Measurements from ENCODE around the gene PRPF39.

Gene PRPF39

GRCh38 chr14:45118594-45118993 is 34.7 kb downstream of the PRPF39 start:
- no peak for ATAC-seq
- TF ChIP-seq RARB (CRISPR knock-in tag; IDR thresholded peaks at IDR 0.05): no peak
- TF ChIP-seq POU6F1 (CRISPR knock-in tag; IDR thresholded peaks at IDR 0.05; ENCODE audit: borderline replicate concordance, low read depth): no peak

GRCh38 chr14:45120096-45120495 is 36.2 kb downstream of the PRPF39 start:
- TF ChIP-seq SNAI2 (CRISPR knock-in tag; IDR thresholded peaks at IDR 0.05) (no peak), CREB5 (CRISPR knock-in tag; IDR thresholded peaks at IDR 0.05; ENCODE audit: low read depth) (no peak), ZNF565 (CRISPR knock-in tag; conservative IDR thresholded peaks at IDR 0.05; ENCODE audit: low read depth) (no peak), PPARA (CRISPR knock-in tag; IDR thresholded peaks at IDR 0.05; ENCODE audit: borderline replicate concordance) (no peak), GLIS3 (CRISPR knock-in tag; IDR thresholded peaks at IDR 0.05) (no peak), TOX (CRISPR knock-in tag; IDR thresholded peaks at IDR 0.05; ENCODE audit: borderline replicate concordance) (no peak), TCF4 (CRISPR knock-in tag; IDR thresholded peaks at IDR 0.05; ENCODE audit: borderline replicate concordance) (no peak), CSRNP3 (CRISPR knock-in tag; IDR thresholded peaks at IDR 0.05) (no peak), POU6F1 (CRISPR knock-in tag; IDR thresholded peaks at IDR 0.05; ENCODE audit: borderline replicate concordance, low read depth) (no peak), ISL1 (CRISPR knock-in tag; IDR thresholded peaks at IDR 0.05) (no peak), PATZ1 (CRISPR knock-in tag; IDR thresholded peaks at IDR 0.05; ENCODE audit: borderline replicate concordance) (no peak), TSHZ2 (CRISPR knock-in tag; IDR thresholded peaks at IDR 0.05) (no peak), RARB (CRISPR knock-in tag; IDR thresholded peaks at IDR 0.05) (no peak), ZNF70 (CRISPR knock-in tag; IDR thresholded peaks at IDR 0.05) (no peak), BACH2 (CRISPR knock-in tag; IDR thresholded peaks at IDR 0.05; ENCODE audit: borderline replicate concordance) (no peak), ZFP3 (CRISPR knock-in tag; IDR thresholded peaks at IDR 0.05) (no peak)
- no peak for ATAC-seq

GRCh38 chr14:45123271-45123670 is 39.4 kb downstream of the PRPF39 start:
- no peak for ATAC-seq
- TF ChIP-seq ZNF70 (CRISPR knock-in tag; IDR thresholded peaks at IDR 0.05): no peak
- TF ChIP-seq CSRNP3 (CRISPR knock-in tag; IDR thresholded peaks at IDR 0.05): no peak
- TF ChIP-seq CREB5 (CRISPR knock-in tag; IDR thresholded peaks at IDR 0.05; ENCODE audit: low read depth): no peak
- no peak for TF ChIP-seq TOX (CRISPR knock-in tag; IDR thresholded peaks at IDR 0.05; ENCODE audit: borderline replicate concordance)
- TF ChIP-seq ARNTL (CRISPR knock-in tag; IDR thresholded peaks at IDR 0.05; ENCODE audit: borderline replicate concordance, low read depth): no peak
- TF ChIP-seq ZNF565 (CRISPR knock-in tag; conservative IDR thresholded peaks at IDR 0.05; ENCODE audit: low read depth): no peak
- TF ChIP-seq ZNF8 (CRISPR knock-in tag; IDR thresholded peaks at IDR 0.05): no peak
- TF ChIP-seq PATZ1 (CRISPR knock-in tag; IDR thresholded peaks at IDR 0.05; ENCODE audit: borderline replicate concordance): no peak
- no peak for TF ChIP-seq POU6F1 (CRISPR knock-in tag; IDR thresholded peaks at IDR 0.05; ENCODE audit: borderline replicate concordance, low read depth)
- TF ChIP-seq BACH2 (CRISPR knock-in tag; IDR thresholded peaks at IDR 0.05; ENCODE audit: borderline replicate concordance): no peak

Data from SK-N-SH treated with all-trans-retinoic acid at 6 μM for 48 hours (cell line).